ENCODE measurements around the gene S100A6. TPM values are rescaled to one million over a fixed set of nuclear protein-coding genes. Genes with fewer than 3 reads are reported as not detected.
"Not testable (repeated sequence)": the region's sequence is repeated elsewhere in the genome, so short reads cannot be mapped to it uniquely, and the experiment has no call there.

The S100A6 gene
- total RNA-seq, 1 donor from 2014 or later, result 203 TPM

GRCh38 chr1:153575081-153575491 lies 39.3 kb upstream of the S100A6 start:
- not testable (repeated sequence) for H3K9me3 ChIP-seq (ENCODE audit: control insufficient read depth in 3 of 3, low read length in 3 of 3); H3K36me3 ChIP-seq (ENCODE audit: control insufficient read depth in 3 of 3, insufficient read depth in 3 of 3, low read length in 3 of 3); H3K4me3 ChIP-seq (ENCODE audit: low read length in 3 of 3); H3K9ac ChIP-seq (ENCODE audit: low read depth in 1 of 3, low read length in 3 of 3); H3K27me3 ChIP-seq (ENCODE audit: control insufficient read depth in 3 of 3, insufficient read depth in 3 of 3, low read length in 3 of 3); H3K27ac ChIP-seq (ENCODE audit: low read depth, low read length)
- H3K4me1 ChIP-seq (ENCODE audit: control insufficient read depth in 3 of 3, insufficient read depth in 3 of 3, low read length in 3 of 3), result peaks cover 2 to 14% (median 3%) of the 10 kb centered on the region in 3 donors

GRCh38 chr1:153573351-153573750 lies 37.6 kb upstream of the S100A6 start:
- H3K9me3 ChIP-seq (ENCODE audit: control insufficient read depth in 3 of 3, low read length in 3 of 3), result no peaks in the 10 kb centered on the region
- no peaks in the 10 kb centered on the region for H3K36me3 ChIP-seq (ENCODE audit: control insufficient read depth in 3 of 3, insufficient read depth in 3 of 3, low read length in 3 of 3)
- H3K4me3 ChIP-seq (ENCODE audit: low read length in 3 of 3), result no peak overlapping the region
- H3K4me1 ChIP-seq (ENCODE audit: control insufficient read depth in 3 of 3, insufficient read depth in 3 of 3, low read length in 3 of 3), result peaks cover 7 to 20% (median 7%) of the 10 kb centered on the region in 3 donors
- H3K27me3 ChIP-seq (ENCODE audit: control insufficient read depth in 3 of 3, insufficient read depth in 3 of 3, low read length in 3 of 3), result no peaks in the 10 kb centered on the region
- H3K9ac ChIP-seq (ENCODE audit: low read depth in 1 of 3, low read length in 3 of 3), result no peak overlapping the region
- no peak overlapping the region for H3K27ac ChIP-seq (ENCODE audit: low read depth, low read length)

- Histone ChIP-seq H3K4me3 (ENCODE audit: low read length in 3 of 3) (no peak overlapping the region), H3K27me3 (ENCODE audit: control insufficient read depth in 3 of 3, insufficient read depth in 3 of 3, low read length in 3 of 3) (no peaks in the 10 kb centered on the region), H3K9me3 (ENCODE audit: control insufficient read depth in 3 of 3, low read length in 3 of 3) (no peaks in the 10 kb centered on the region), H3K9ac (ENCODE audit: low read depth in 1 of 3, low read length in 3 of 3) (no peak overlapping the region), H3K4me1 (ENCODE audit: control insufficient read depth in 3 of 3, insufficient read depth in 3 of 3, low read length in 3 of 3) (peaks cover 14 to 28% (median 15%) of the 10 kb centered on the region in 3 donors), H3K27ac (ENCODE audit: low read depth, low read length) (peak overlapping the region; percentile 6), H3K36me3 (ENCODE audit: control insufficient read depth in 3 of 3, insufficient read depth in 3 of 3, low read length in 3 of 3) (no peaks in the 10 kb centered on the region)
Observed at GRCh38 chr1:153572569-153573015, 36.8 kb upstream of the S100A6 start.

GRCh38 chr1:153571706-153572105 lies 35.9 kb upstream of the S100A6 start:
- Histone ChIP-seq H3K27me3 (ENCODE audit: control insufficient read depth in 3 of 3, insufficient read depth in 3 of 3, low read length in 3 of 3) (no peaks in the 10 kb centered on the region), H3K9ac (ENCODE audit: low read depth in 1 of 3, low read length in 3 of 3) (no peak overlapping the region), H3K4me3 (ENCODE audit: low read length in 3 of 3) (no peak overlapping the region), H3K27ac (ENCODE audit: low read depth, low read length) (no peak overlapping the region), H3K9me3 (ENCODE audit: control insufficient read depth in 3 of 3, low read length in 3 of 3) (no peaks in the 10 kb centered on the region), H3K4me1 (ENCODE audit: control insufficient read depth in 3 of 3, insufficient read depth in 3 of 3, low read length in 3 of 3) (peaks cover 22 to 35% (median 23%) of the 10 kb centered on the region in 3 donors), H3K36me3 (ENCODE audit: control insufficient read depth in 3 of 3, insufficient read depth in 3 of 3, low read length in 3 of 3) (no peaks in the 10 kb centered on the region)

GRCh38 chr1:153570874-153571273 lies 35.1 kb upstream of the S100A6 start:
- Histone ChIP-seq H3K9me3 (ENCODE audit: control insufficient read depth in 3 of 3, low read length in 3 of 3) (no peaks in the 10 kb centered on the region), H3K36me3 (ENCODE audit: control insufficient read depth in 3 of 3, insufficient read depth in 3 of 3, low read length in 3 of 3) (no peaks in the 10 kb centered on the region), H3K9ac (ENCODE audit: low read depth in 1 of 3, low read length in 3 of 3) (no peak overlapping the region), H3K4me3 (ENCODE audit: low read length in 3 of 3) (no peak overlapping the region), H3K27ac (ENCODE audit: low read depth, low read length) (no peak overlapping the region), H3K4me1 (ENCODE audit: control insufficient read depth in 3 of 3, insufficient read depth in 3 of 3, low read length in 3 of 3) (peaks cover 30 to 44% (median 31%) of the 10 kb centered on the region in 3 donors), H3K27me3 (ENCODE audit: control insufficient read depth in 3 of 3, insufficient read depth in 3 of 3, low read length in 3 of 3) (no peaks in the 10 kb centered on the region)

GRCh38 chr1:153569465-153569864 lies 33.7 kb upstream of the S100A6 start:
- Histone ChIP-seq H3K4me1 (ENCODE audit: control insufficient read depth in 3 of 3, insufficient read depth in 3 of 3, low read length in 3 of 3) (peaks cover 34 to 49% (median 38%) of the 10 kb centered on the region in 3 donors), H3K27ac (ENCODE audit: low read depth, low read length) (no peak overlapping the region), H3K4me3 (ENCODE audit: low read length in 3 of 3) (no peak overlapping the region), H3K9ac (ENCODE audit: low read depth in 1 of 3, low read length in 3 of 3) (no peak overlapping the region), H3K36me3 (ENCODE audit: control insufficient read depth in 3 of 3, insufficient read depth in 3 of 3, low read length in 3 of 3) (no peaks in the 10 kb centered on the region), H3K9me3 (ENCODE audit: control insufficient read depth in 3 of 3, low read length in 3 of 3) (no peaks in the 10 kb centered on the region), H3K27me3 (ENCODE audit: control insufficient read depth in 3 of 3, insufficient read depth in 3 of 3, low read length in 3 of 3) (no peaks in the 10 kb centered on the region)

- Histone ChIP-seq H3K4me1 (ENCODE audit: control insufficient read depth in 3 of 3, insufficient read depth in 3 of 3, low read length in 3 of 3) (peaks cover 34 to 49% (median 38%) of the 10 kb centered on the region in 3 donors), H3K4me3 (ENCODE audit: low read length in 3 of 3) (peak overlapping the region; percentile 59 to 71 (median 70)), H3K9ac (ENCODE audit: low read depth in 1 of 3, low read length in 3 of 3) (peak overlapping the region; percentile 48 to 74 (median 54)), H3K36me3 (ENCODE audit: control insufficient read depth in 3 of 3, insufficient read depth in 3 of 3, low read length in 3 of 3) (no peaks in the 10 kb centered on the region), H3K9me3 (ENCODE audit: control insufficient read depth in 3 of 3, low read length in 3 of 3) (no peaks in the 10 kb centered on the region), H3K27ac (ENCODE audit: low read depth, low read length) (peak overlapping the region; percentile 66), H3K27me3 (ENCODE audit: control insufficient read depth in 3 of 3, insufficient read depth in 3 of 3, low read length in 3 of 3) (no peaks in the 10 kb centered on the region)
Observed at GRCh38 chr1:153568367-153569099, 32.7 kb upstream of the S100A6 start.

GRCh38 chr1:153567621-153568366 lies 32.0 kb upstream of the S100A6 start:
- H3K9ac ChIP-seq (ENCODE audit: low read depth in 1 of 3, low read length in 3 of 3), result peak overlapping the region; percentile 48 to 74 (median 54)
- H3K4me3 ChIP-seq (ENCODE audit: low read length in 3 of 3), result peak overlapping the region; percentile 59 to 71 (median 70)
- H3K27ac ChIP-seq (ENCODE audit: low read depth, low read length), result peak overlapping the region; percentile 66
- no peaks in the 10 kb centered on the region for H3K36me3 ChIP-seq (ENCODE audit: control insufficient read depth in 3 of 3, insufficient read depth in 3 of 3, low read length in 3 of 3)
- H3K9me3 ChIP-seq (ENCODE audit: control insufficient read depth in 3 of 3, low read length in 3 of 3), result no peaks in the 10 kb centered on the region
- no peaks in the 10 kb centered on the region for H3K27me3 ChIP-seq (ENCODE audit: control insufficient read depth in 3 of 3, insufficient read depth in 3 of 3, low read length in 3 of 3)
- H3K4me1 ChIP-seq (ENCODE audit: control insufficient read depth in 3 of 3, insufficient read depth in 3 of 3, low read length in 3 of 3), result peaks cover 34 to 42% (median 38%) of the 10 kb centered on the region in 3 donors

- Histone ChIP-seq H3K36me3 (ENCODE audit: control insufficient read depth in 3 of 3, insufficient read depth in 3 of 3, low read length in 3 of 3) (no peaks in the 10 kb centered on the region), H3K27ac (ENCODE audit: low read depth, low read length) (peak overlapping the region; percentile 89), H3K9ac (ENCODE audit: low read depth in 1 of 3, low read length in 3 of 3) (peak overlapping the region; percentile 52 to 68 (median 55)), H3K4me1 (ENCODE audit: control insufficient read depth in 3 of 3, insufficient read depth in 3 of 3, low read length in 3 of 3) (peaks cover 31 to 36% (median 35%) of the 10 kb centered on the region in 3 donors), H3K9me3 (ENCODE audit: control insufficient read depth in 3 of 3, low read length in 3 of 3) (no peaks in the 10 kb centered on the region), H3K4me3 (ENCODE audit: low read length in 3 of 3) (peak overlapping the region in 2 of 3 donors; percentile 12 to 60), H3K27me3 (ENCODE audit: control insufficient read depth in 3 of 3, insufficient read depth in 3 of 3, low read length in 3 of 3) (no peaks in the 10 kb centered on the region)
Observed at GRCh38 chr1:153566414-153567371, 30.9 kb upstream of the S100A6 start.

All from skeletal muscle tissue (tissue), 4 donors.